NB4 (cell line): ENCODE measurements around the gene HDX.

Source experiments
- CTCF ChIP-seq: IDR thresholded peaks from one replicate; pipeline ENCODE4 v1.5.1; 2012; ENCODE audit warnings: low read depth, low read length
- MAX ChIP-seq: IDR thresholded peaks from 2 replicates; pipeline ENCODE4 v1.6.1; 2011; ENCODE audit warnings: low read depth, low read length
- MYC ChIP-seq: IDR thresholded peaks from 2 replicates; pipeline ENCODE4 v1.6.1; 2011; ENCODE audit warnings: low read depth, low read length
- POLR2A ChIP-seq: IDR thresholded peaks from 2 replicates; pipeline ENCODE4 v1.6.1; 2011; ENCODE audit warnings: mild to moderate bottlenecking; ENCODE audit not compliant: insufficient read length; ENCODE audit errors: extremely low read depth

- TF ChIP-seq POLR2A (no peak), CTCF (no peak), MAX (no peak), MYC (no peak)
Observed at GRCh38 chrX:84320023-84320422, 182.2 kb downstream of the HDX start.
